Common myeloid progenitor, CD34-positive (primary cell): ENCODE results near the gene SPTBN1.

ENCODE experiments used
- CTCF ChIA-PET: fragments of 350-600 bp; sonication (Branson Sonifier 250); formaldehyde crosslinking; loops from one replicate; lab custom pipeline; 2021; ENCODE audit warnings: antibody characterized with exemption; lab: Charles Lee
- POLR2A ChIA-PET: fragments of 350-600 bp; sonication (Branson Sonifier 250); formaldehyde crosslinking; loops from one replicate; lab custom pipeline; 2021; ENCODE audit warnings: antibody characterized with exemption; lab: Charles Lee
- DNase-seq, 3 donors: peaks; one replicate each; pipeline versions ENCODE4 v3.0.0 to v3.0.0-alpha.2; 2013
- H3K27ac ChIP-seq, 2 experiments: 1 replicate in 1 of 2; 2 replicates in 1 of 2; pipeline ENCODE4 v1.7.0; 2013; ENCODE audit warnings: inconsistent platforms in 2 of 2, low read length in 2 of 2, mild to moderate bottlenecking in 2 of 2, low read depth in 1 of 2, moderate library complexity in 1 of 2; ENCODE audit not compliant: severe bottlenecking in 2 of 2, insufficient read depth in 1 of 2, poor library complexity in 1 of 2
- H3K27me3 ChIP-seq, 5 experiments: replicated peaks in 2 of 5; 1 replicate in 3 of 5; 2 replicates in 2 of 5; pipeline versions ENCODE4 v1.6.1 to v1.7.0; 2013; ENCODE audit warnings: low read length in 4 of 5, mild to moderate bottlenecking in 2 of 5, moderate library complexity in 2 of 5, inconsistent platforms in 1 of 5; ENCODE audit not compliant: insufficient read depth in 5 of 5, control insufficient read depth in 4 of 5
- H3K36me3 ChIP-seq, 4 experiments: 1 replicate in 2 of 4; 2 replicates in 2 of 4; pipeline versions ENCODE4 v1.6.1 to v1.7.0; 2013; ENCODE audit warnings: low read length in 3 of 4, control low read depth in 1 of 4, mild to moderate bottlenecking in 1 of 4; ENCODE audit not compliant: control insufficient read depth in 4 of 4, insufficient read depth in 4 of 4
- H3K4me1 ChIP-seq, 4 experiments: 1 replicate in 3 of 4; 2 replicates in 1 of 4; pipeline versions ENCODE4 v1.6.1 to v1.7.1; 2013; ENCODE audit warnings: low read length in 3 of 4, mild to moderate bottlenecking in 3 of 4, control low read depth in 1 of 4, inconsistent platforms in 1 of 4, moderate library complexity in 1 of 4; ENCODE audit not compliant: control insufficient read depth in 4 of 4, insufficient read depth in 4 of 4; ENCODE audit errors: control extremely low read depth in 1 of 4
- H3K4me3 ChIP-seq, 7 experiments: 1 replicate in 4 of 7; 2 replicates in 3 of 7; pipeline versions ENCODE4 v1.5.1 to v1.7.0; 2013; ENCODE audit warnings: mild to moderate bottlenecking in 7 of 7, low read length in 6 of 7, moderate library complexity in 6 of 7, inconsistent platforms in 2 of 7, low read depth in 2 of 7, control low read depth in 1 of 7; ENCODE audit not compliant: insufficient read depth in 4 of 7, control insufficient read depth in 1 of 7; ENCODE audit errors: extremely low read depth in 1 of 7
- H3K9me3 ChIP-seq, 5 experiments: 1 replicate in 4 of 5; 2 replicates in 1 of 5; pipeline versions ENCODE4 v1.6.1 to v1.7.1; 2013; ENCODE audit warnings: low read length in 4 of 5, mild to moderate bottlenecking in 2 of 5, inconsistent platforms in 1 of 5, low read depth in 1 of 5, moderate library complexity in 1 of 5; ENCODE audit not compliant: control insufficient read depth in 4 of 5, insufficient read depth in 2 of 5; ENCODE audit errors: control extremely low read depth in 1 of 5
- WGBS: methylation state at CpG from one replicate; pipeline ENCODE4 v1.1.5; 2013; ENCODE audit not compliant: insufficient coverage; 5-methylcytosine and 5-hydroxymethylcytosine counted together

Gene SPTBN1

DNA sequence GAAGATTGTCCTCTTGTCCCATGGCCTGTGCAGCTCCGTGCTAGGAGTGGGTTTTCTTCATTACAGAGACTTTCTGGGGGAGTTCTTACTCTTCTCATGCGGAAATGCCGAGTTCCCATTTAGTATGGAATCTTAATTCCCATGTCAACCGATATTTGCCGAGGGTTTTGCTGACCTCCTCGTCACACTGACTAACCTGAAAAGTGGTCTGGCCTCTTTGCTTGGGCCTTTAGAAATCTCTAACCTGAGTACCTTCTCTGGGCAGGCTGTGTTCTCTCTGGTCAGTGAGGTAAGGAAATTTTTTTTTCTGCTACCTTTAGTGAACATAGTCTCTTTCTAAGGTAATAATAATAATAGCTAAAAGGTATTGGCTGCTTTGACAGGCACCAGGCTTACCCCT is 256.4 kb downstream of the SPTBN1 start:
- peaks cover 0 to 11% (median 0%) of the 10 kb centered on the region in 5 experiments for H3K27me3 ChIP-seq
- WGBS = 97% methylated on average over 6 of the region's 6 CpGs
- DNase-seq = no peak
- no peaks in the 10 kb centered on the region for H3K9me3 ChIP-seq
- H3K36me3 ChIP-seq = no peaks in the 10 kb centered on the region
- CTCF ChIA-PET = no interaction called here
- H3K4me1 ChIP-seq = peaks cover 0 to 14% (median 11%) of the 10 kb centered on the region in 4 experiments
- POLR2A ChIA-PET = no interaction called here
- H3K27ac ChIP-seq = no peak overlapping the region
- H3K4me3 ChIP-seq = no peak overlapping the region

DNA sequence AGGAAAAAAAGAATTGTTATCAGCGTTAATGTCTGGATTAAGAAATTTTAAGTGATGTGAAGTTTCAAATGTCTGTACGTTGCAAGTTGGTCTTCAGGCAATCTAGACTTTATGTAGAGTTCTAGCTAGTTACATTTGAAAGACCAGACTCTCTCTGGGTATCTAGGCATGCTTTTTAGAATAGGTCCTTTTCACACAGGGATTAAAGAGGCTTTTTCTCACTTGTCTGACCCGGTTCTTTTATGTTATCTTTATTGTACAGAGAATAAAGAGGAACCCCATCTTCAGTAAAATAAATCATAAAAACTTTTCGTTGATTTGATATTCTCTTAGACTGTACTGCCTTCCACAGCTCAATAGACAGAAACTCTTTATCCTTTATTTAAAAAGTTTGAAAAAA is 258.9 kb downstream of the SPTBN1 start:
- Histone ChIP-seq H3K36me3 (no peaks in the 10 kb centered on the region), H3K27me3 (no peaks in the 10 kb centered on the region), H3K4me1 (no peaks in the 10 kb centered on the region), H3K9me3 (peaks cover 0 to 2% (median 0%) of the 10 kb centered on the region in 5 experiments), H3K27ac (no peak overlapping the region), H3K4me3 (no peak overlapping the region)
- DNase-seq = no peak
- POLR2A ChIA-PET = no interaction called here
- WGBS = 100% methylated on average over 2 of the region's 4 CpGs
- CTCF ChIA-PET = interaction anchor here (0.8 to 3.9 kb wide), 4 partner anchors 8 to 121 kb away, joined by 3 to 16 read pairs (median 4); partner anchors contain the start of gene EML6

DNA sequence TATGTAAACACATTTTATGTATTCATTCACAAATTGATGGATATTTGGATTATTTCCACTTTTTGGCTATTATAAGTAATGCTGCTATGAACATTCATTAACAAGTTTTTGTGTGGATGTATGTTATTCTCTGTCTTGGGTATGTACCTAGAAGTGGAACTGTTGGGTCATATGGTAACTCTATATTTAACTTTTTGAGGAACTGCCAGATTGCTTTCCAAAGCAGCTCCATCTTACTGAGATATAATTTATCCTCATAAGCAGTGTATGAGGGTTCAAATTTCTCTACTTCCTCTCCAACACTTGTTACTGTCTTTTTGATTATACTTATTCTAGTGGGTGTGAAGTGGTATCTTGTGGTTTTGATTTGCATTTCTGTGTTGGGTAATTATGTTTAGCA is 260.2 kb downstream of the SPTBN1 start:
- H3K27me3 ChIP-seq = no peaks in the 10 kb centered on the region
- H3K9me3 ChIP-seq = peaks cover 0 to 2% (median 0%) of the 10 kb centered on the region in 5 experiments
- no peaks in the 10 kb centered on the region for H3K4me1 ChIP-seq
- DNase-seq = no peak
- no peak overlapping the region for H3K27ac ChIP-seq
- H3K36me3 ChIP-seq = no peaks in the 10 kb centered on the region
- POLR2A ChIA-PET = interaction anchor here (0.5 kb wide), 1 partner anchor 58 kb away, joined by 3 read pairs; no protein-coding TSS in a partner anchor
- no peak overlapping the region for H3K4me3 ChIP-seq
- CTCF ChIA-PET = interaction anchor here (3.9 kb wide), 1 partner anchor 11 kb away, joined by 16 read pairs; no protein-coding TSS in a partner anchor

DNA sequence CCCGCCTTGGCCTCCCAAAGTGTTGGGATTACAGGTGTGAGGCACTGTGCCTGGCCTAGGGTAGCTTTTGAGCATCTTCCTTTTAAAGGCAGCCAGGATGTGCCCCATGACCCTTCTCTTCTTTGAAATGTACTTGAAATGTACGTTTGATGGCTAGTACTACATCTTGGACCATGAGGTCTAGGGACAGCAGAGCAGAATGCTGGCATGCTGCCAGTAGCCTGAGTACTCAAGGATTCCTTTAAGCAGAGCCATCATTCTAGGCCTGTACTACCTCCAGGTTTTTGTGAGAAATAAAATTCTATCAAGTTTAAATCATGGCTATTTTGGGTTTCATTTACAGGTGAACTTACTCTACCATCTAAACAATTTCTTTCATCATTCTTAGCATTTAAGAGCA is 264.4 kb downstream of the SPTBN1 start:
- 100% methylated on average over 1 of the region's 2 CpGs for WGBS
- H3K27me3 ChIP-seq = peaks cover 0 to 15% (median 3%) of the 10 kb centered on the region in 5 experiments
- H3K9me3 ChIP-seq = peaks cover 0 to 2% (median 0%) of the 10 kb centered on the region in 5 experiments
- no peak overlapping the region for H3K27ac ChIP-seq
- DNase-seq = no peak
- ChIA-PET POLR2A (no interaction called here), CTCF (interaction anchor here (0.9 to 1.0 kb wide), 2 partner anchors 11 to 13 kb away, joined by 3 to 4 read pairs; no protein-coding TSS in a partner anchor)
- H3K4me3 ChIP-seq = no peak overlapping the region
- H3K36me3 ChIP-seq = no peaks in the 10 kb centered on the region
- H3K4me1 ChIP-seq = peaks cover 9 to 25% (median 23%) of the 10 kb centered on the region in 4 experiments
